ENCODE data around the gene KMT5C.
A peak's percentile ranks its signal among the peaks of the same experiment; 100 is the strongest.
"Not testable (repeated sequence)": the region's sequence is repeated elsewhere in the genome, so short reads cannot be mapped to it uniquely, and the experiment has no call there.

Gene KMT5C

DNA sequence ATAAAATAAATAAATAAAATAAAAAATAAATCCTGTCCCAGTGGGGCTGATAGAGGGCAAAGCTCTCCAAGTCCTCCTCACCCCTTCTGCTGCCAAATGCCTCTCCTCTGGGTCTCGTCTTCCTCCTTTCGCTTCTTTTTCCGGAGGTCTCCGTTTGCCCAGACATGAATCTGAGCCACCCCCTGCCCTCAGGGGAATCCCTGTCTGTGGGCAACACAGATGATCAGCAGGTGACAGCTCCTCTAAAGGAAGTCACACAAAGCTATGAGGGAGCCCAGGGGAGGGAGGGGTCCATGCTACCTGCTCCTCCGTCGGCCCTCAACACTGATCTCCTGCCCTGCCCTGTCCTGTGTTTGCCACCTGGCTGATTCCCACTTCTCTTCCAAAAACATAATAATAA, 15.0 kb upstream of the KMT5C start:
- DNase-seq (ENCODE audit: low read depth) = no peak
- TF ChIP-seq, protein P1, sequence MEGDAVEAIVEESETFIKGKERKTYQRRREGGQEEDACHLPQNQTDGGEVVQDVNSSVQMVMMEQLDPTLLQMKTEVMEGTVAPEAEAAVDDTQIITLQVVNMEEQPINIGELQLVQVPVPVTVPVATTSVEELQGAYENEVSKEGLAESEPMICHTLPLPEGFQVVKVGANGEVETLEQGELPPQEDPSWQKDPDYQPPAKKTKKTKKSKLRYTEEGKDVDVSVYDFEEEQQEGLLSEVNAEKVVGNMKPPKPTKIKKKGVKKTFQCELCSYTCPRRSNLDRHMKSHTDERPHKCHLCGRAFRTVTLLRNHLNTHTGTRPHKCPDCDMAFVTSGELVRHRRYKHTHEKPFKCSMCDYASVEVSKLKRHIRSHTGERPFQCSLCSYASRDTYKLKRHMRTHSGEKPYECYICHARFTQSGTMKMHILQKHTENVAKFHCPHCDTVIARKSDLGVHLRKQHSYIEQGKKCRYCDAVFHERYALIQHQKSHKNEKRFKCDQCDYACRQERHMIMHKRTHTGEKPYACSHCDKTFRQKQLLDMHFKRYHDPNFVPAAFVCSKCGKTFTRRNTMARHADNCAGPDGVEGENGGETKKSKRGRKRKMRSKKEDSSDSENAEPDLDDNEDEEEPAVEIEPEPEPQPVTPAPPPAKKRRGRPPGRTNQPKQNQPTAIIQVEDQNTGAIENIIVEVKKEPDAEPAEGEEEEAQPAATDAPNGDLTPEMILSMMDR (IDR thresholded peaks at IDR 0.05; ENCODE audit: control insufficient read depth, extremely low read depth, insufficient read depth) = no peak
- H3K4me3 ChIP-seq (ENCODE audit: low read depth, low read length) = no peak overlapping the region

DNA sequence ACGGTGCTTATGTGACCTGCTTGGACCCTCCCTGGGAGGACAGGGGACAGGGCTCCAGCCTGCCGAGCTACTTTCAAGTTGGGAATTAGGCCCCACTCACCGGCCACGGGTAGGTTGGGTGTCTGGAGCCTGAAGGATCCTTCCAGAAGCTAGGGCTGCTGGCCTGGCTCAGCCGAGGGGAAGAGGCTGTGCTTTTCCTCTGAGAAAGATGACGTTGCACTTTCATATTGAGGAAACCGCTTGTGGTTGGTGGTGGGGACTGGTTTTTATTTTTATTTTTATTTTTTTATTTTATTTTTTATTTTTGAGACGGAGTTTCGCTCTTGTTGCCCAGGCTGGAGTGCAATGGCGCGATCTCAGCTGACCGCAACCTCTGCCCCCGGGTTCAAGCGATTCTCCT, 14.5 kb upstream of the KMT5C start, which contains the start of gene TMEM150B:
Gene TMEM150B, minus strand, starts transcription at position 170 of the 400 bp plus-strand sequence. CDS start 4,305 bp downstream, outside the sequence.
- TF ChIP-seq, protein P1 (IDR thresholded peaks at IDR 0.05; ENCODE audit: control insufficient read depth, extremely low read depth, insufficient read depth) = no peak
- no peak for DNase-seq (ENCODE audit: low read depth)
- no peak within 1 kb of the TSS for H3K4me3 ChIP-seq (ENCODE audit: low read depth, low read length)

DNA sequence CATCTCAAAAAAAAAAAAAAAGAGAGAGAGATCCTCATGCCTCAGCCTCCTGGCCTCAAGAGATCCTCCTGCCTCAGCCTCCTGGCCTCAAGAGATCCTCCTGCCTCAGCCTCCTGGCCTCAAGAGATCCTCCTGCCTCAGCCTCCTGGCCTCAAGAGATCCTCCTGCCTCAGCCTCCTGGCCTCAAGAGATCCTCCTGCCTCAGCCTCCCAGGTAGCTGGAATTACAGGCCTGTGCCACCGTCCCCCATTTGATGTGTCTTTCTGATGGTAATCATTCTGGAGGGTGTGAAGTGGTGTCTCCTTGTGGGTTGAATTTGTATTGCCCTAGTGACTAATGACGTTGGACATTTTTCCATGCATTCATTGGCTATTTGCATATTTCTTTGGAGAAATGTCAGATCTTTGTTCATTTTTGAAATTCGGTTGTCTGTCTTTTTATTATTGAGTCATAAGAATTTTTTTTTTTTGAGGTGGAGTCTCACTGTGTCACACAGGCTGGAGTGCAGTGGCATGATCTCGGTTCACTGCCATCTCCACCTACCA, 10.8 kb upstream of the KMT5C start:
- H3K4me3 ChIP-seq (ENCODE audit: low read depth, low read length); DNase-seq (ENCODE audit: low read depth): not testable (repeated sequence)

DNA sequence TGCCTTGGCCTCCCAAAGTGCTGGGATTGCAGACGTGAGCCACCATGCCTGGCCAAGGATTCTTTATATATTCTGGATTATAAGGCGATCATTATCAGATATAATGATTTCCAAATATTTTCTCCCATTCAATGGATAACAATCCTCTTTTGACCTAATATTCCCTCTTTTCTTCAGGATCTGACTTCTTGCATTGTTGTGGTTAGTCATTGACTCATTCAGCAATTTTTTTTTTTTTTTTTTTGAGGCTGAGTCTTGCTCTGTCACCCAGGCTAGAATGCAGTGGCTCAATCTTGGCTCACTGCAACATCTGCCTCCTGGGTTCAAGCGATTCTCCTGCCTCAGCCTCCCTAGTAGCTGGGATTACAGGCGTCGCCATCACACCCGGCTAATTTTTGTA, 9.9 kb upstream of the KMT5C start:
- DNase-seq (ENCODE audit: low read depth); H3K4me3 ChIP-seq (ENCODE audit: low read depth, low read length): not testable (repeated sequence)

DNA sequence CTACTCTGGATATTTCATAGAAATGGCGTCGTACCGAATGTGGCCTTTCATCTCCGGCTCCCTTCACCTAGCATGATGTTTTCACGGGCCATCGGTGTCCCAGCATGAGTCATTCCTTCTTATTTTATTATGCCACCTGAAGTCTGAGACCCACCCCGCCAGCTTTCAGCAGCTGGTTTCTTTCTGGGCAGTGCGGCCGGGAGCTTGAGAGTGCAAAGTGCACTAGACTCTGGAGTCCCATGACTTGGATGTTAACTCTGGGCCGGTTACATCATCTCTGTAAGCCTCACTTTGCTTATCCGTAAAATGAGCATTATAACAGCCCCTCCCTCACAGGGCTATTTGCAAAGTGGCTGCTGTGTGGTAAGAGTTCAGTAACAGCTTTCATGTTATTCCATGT, 5.8 kb upstream of the KMT5C start:
- TF ChIP-seq, protein P1 (IDR thresholded peaks at IDR 0.05; ENCODE audit: control insufficient read depth, extremely low read depth, insufficient read depth) = no peak
- DNase-seq (ENCODE audit: low read depth) = no peak
- H3K4me3 ChIP-seq (ENCODE audit: low read depth, low read length) = no peak overlapping the region

DNA sequence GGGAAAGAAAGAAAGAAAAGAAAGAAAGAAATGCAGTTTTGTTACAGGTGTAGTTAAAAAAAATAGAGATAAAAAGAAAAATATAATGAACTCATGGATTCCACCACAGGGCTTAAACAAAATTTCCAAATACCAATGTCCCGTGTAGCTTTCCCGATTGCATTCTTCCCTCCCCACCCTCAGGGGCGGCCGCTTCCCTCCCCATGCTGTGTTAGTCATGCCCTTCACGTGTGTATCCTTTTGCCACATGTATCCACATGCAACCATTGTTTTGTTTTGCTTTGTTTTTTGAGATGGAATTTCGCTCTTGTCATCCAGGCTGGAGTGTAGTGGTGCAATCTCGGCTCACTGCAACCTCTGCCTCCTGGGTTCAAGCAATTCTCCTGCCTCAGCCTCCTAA, 3.6 kb upstream of the KMT5C start:
- TF ChIP-seq, protein P1 (IDR thresholded peaks at IDR 0.05; ENCODE audit: control insufficient read depth, extremely low read depth, insufficient read depth) = no peak
- no peak for DNase-seq (ENCODE audit: low read depth)
- H3K4me3 ChIP-seq (ENCODE audit: low read depth, low read length) = no peak overlapping the region

DNA sequence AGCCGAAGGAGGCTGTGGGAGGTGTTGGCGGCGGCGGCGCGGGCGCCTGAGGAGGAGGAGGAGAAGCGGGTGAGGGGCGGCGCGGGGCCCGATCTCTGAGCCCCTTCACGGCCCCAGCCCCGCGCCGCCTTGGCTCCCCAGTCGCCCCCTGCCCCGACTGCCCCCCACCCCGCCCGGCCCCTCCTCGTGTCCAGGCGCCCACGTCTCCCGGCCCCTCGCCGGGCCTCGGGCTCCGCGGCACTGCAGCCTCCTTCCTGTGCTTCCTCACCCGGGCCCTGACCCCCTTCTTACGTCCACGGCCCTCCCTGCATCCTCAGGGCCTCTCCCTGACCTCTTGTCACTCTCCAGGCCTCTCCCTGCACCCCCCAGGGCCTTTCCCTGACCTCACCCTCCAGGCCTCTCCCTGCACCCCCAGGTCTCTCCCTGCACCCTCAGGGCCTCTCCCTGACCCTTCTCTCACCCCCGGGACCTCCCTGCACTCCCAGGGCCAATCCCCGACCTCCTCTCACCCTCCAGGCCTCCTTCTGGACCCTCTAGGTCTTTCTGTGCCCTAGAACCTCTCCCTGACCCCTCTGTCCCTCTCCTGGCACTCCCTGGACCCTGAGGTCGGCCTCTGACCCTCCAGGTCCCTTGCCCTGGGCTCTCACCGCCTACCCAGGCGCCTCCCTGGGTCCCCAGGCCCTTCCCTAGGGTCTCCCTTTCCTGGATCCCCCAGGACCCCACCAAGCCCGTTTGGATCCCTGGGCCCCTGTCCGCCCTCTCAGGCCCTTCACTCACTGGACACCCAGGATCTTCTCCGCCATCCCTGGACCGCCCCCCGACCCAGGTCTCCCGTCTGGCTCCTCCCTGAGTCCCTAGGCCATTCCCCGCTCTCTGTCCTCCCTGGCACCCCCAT, 460 bp downstream of the KMT5C start:
- H3K4me3 ChIP-seq (ENCODE audit: low read depth, low read length) = peak overlapping the region; percentile 97
- no peak for DNase-seq (ENCODE audit: low read depth)
- TF ChIP-seq, protein P1 (IDR thresholded peaks at IDR 0.05; ENCODE audit: control insufficient read depth, extremely low read depth, insufficient read depth) = no peak

DNA sequence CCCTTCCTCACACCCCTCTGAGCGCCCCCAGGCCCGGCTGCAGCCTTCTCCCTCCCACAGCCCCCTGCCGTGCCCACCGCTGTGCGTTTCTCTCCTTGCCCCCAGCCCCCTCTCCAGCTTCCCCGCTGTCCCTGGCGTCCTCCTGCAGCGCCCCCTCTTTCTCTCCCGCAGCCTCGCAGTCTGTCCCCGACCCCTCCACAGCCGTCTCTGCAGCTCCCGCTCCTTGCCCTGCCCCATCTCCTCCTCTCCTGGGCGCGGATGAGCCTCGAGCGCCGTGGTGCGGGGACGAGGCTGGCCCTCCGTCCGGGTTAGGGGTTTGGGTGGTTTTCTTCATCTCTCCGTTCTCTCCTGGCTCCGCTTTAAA, 1.1 kb downstream of the KMT5C start:
- peak overlapping the region; percentile 97 for H3K4me3 ChIP-seq (ENCODE audit: low read depth, low read length)
- TF ChIP-seq, protein P1 (IDR thresholded peaks at IDR 0.05; ENCODE audit: control insufficient read depth, extremely low read depth, insufficient read depth) = peak; percentile 20; the same call in 1 of the 2 replicates
- no peak for DNase-seq (ENCODE audit: low read depth)
